Caco-2 (cell line): ENCODE results near the gene RHEX. TPM values are rescaled to one million over a fixed set of nuclear protein-coding genes. Genes with fewer than 3 reads are reported as not detected.

ENCODE experiments used
- BruUV-seq: library from RNA; stranded (reverse); fragments of 400-500 nt; replicated peaks from 2 replicates; lab custom pipeline; 2021; lab: Mats Ljungman, UMichigan
- CTCF ChIA-PET: fragments of 300-600 bp; sonication (Branson Sonifier 250); formaldehyde crosslinking; loops from one replicate; lab custom pipeline; 2022; ENCODE audit warnings: antibody characterized with exemption; lab: Charles Lee
- POLR2A ChIA-PET: fragments of 300-600 bp; sonication (Branson Sonifier 250); formaldehyde crosslinking; loops from one replicate; lab custom pipeline; 2022; ENCODE audit warnings: antibody characterized with exemption; lab: Charles Lee
- DNase-seq, 2 experiments: peaks; one replicate each; pipeline versions ENCODE4 v3.0.0 to v3.0.0-alpha.2; 2020 to 2022
- H3K27me3 ChIP-seq: replicated peaks from 2 replicates; pipeline ENCODE4 v1.6.0; 2011; ENCODE audit warnings: low read length; ENCODE audit not compliant: control insufficient read depth, insufficient read depth
- H3K36me3 ChIP-seq: 2 replicates; pipeline ENCODE4 v1.5.1; 2011; ENCODE audit warnings: low read length; ENCODE audit not compliant: control insufficient read depth, insufficient read depth
- H3K4me1 ChIP-seq: fragments of 250-450 bp; sonication (Bioruptor Pico); 2 replicates; pipeline ENCODE4 v1.5.1; 2020; ENCODE audit warnings: mild to moderate bottlenecking
- H3K4me3 ChIP-seq: 2 replicates; pipeline ENCODE4 v1.5.1; 2011; ENCODE audit warnings: low read depth, mild to moderate bottlenecking, control low read depth, low read length
- H3K9me3 ChIP-seq: fragments of 250-450 bp; sonication (Bioruptor Pico); 2 replicates; pipeline ENCODE4 v1.5.1; 2020; ENCODE audit warnings: mild to moderate bottlenecking, moderate library complexity
- H3K27ac Mint-ChIP-seq: one replicate; pipeline ENCODE4 v1.8.0; 2022; ENCODE audit warnings: mixed read lengths; ENCODE audit not compliant: unreplicated experiment
- H3K27me3 Mint-ChIP-seq: one replicate; pipeline ENCODE4 v1.8.0; 2022; ENCODE audit warnings: mixed read lengths; ENCODE audit not compliant: insufficient read depth, unreplicated experiment
- H3K36me3 Mint-ChIP-seq: one replicate; pipeline ENCODE4 v1.8.0; 2022; ENCODE audit warnings: mild to moderate bottlenecking, mixed read lengths; ENCODE audit not compliant: insufficient read depth, unreplicated experiment
- H3K4me1 Mint-ChIP-seq: one replicate; pipeline ENCODE4 v1.8.0; 2022; ENCODE audit warnings: low read depth, mixed read lengths; ENCODE audit not compliant: unreplicated experiment
- H3K4me3 Mint-ChIP-seq: one replicate; pipeline ENCODE4 v1.8.0; 2022; ENCODE audit warnings: mild to moderate bottlenecking, moderate library complexity, mixed read lengths; ENCODE audit not compliant: unreplicated experiment
- H3K9me3 Mint-ChIP-seq: one replicate; pipeline ENCODE4 v1.8.0; 2022; ENCODE audit warnings: mixed read lengths; ENCODE audit not compliant: unreplicated experiment
- CTCF ChIP-seq, 2 experiments: fragments of 200-600 bp in 1 of 2; IDR thresholded peaks; 1 replicate in 1 of 2; 2 replicates in 1 of 2; pipeline versions ENCODE4 v1.5.1 to v1.8.0; 2011 to 2022; ENCODE audit warnings: antibody characterized with exemption in 1 of 2, control low read depth in 1 of 2, inconsistent platforms in 1 of 2, low read depth in 1 of 2, low read length in 1 of 2, mild to moderate bottlenecking in 1 of 2, moderate library complexity in 1 of 2; ENCODE audit not compliant: insufficient read depth in 1 of 2, severe bottlenecking in 1 of 2, unreplicated experiment in 1 of 2
- intact Hi-C: fragments of 100-400 bp; cut with micrococcal nuclease; formaldehyde crosslinking; loops from one replicate; pipeline ENCODE4 v1.10.0; 2022; ENCODE audit not compliant: unreplicated experiment
- total RNA-seq: library from RNA; stranded (reverse); gene quantifications from 2 replicates; pipeline ENCODE4 v1.2.3, GENCODE V29; 2022

The RHEX gene
- total RNA-seq, 1 experiment from 2014 or later: not detected

GRCh38 chr1:206005234-206005633, 47.7 kb upstream of the RHEX start:
- Histone ChIP-seq H3K27me3 (no peaks in the 10 kb centered on the region), H3K4me3 (no peak overlapping the region), H3K9me3 (no peaks in the 10 kb centered on the region), H3K36me3 (no peaks in the 10 kb centered on the region), H3K4me1 (no peaks in the 10 kb centered on the region)
- no peak for DNase-seq
- CTCF ChIA-PET: no interaction called here
- Mint-ChIP-seq H3K4me3 (no peak overlapping the region), H3K36me3 (no peaks in the 10 kb centered on the region), H3K27me3 (no peaks in the 10 kb centered on the region), H3K27ac (no peak overlapping the region), H3K4me1 (peaks cover 4% of the 10 kb centered on the region), H3K9me3 (peaks cover 13% of the 10 kb centered on the region)
- intact Hi-C loops: no loop called here
- POLR2A ChIA-PET: no interaction called here
- BruUV-seq: no TSS peak
- no peak for TF ChIP-seq CTCF (IDR thresholded peaks at IDR 0.05; ENCODE audit: insufficient read depth in 1 of 2, low read depth in 1 of 2, low read length in 1 of 2, severe bottlenecking in 1 of 2, unreplicated experiment in 1 of 2)

GRCh38 chr1:206005778-206006180, 47.2 kb upstream of the RHEX start:
- ChIA-PET POLR2A (no interaction called here), CTCF (interaction anchor here (0.6 kb wide), 1 partner anchor 62 kb away, joined by 3 read pairs; no protein-coding TSS in a partner anchor)
- no peak for DNase-seq
- TF ChIP-seq CTCF (IDR thresholded peaks at IDR 0.05; ENCODE audit: insufficient read depth in 1 of 2, low read depth in 1 of 2, low read length in 1 of 2, severe bottlenecking in 1 of 2, unreplicated experiment in 1 of 2): no peak
- Histone ChIP-seq H3K27me3 (no peaks in the 10 kb centered on the region), H3K36me3 (no peaks in the 10 kb centered on the region), H3K4me1 (no peaks in the 10 kb centered on the region), H3K9me3 (no peaks in the 10 kb centered on the region), H3K4me3 (no peak overlapping the region)
- Mint-ChIP-seq H3K4me3 (no peak overlapping the region), H3K4me1 (peaks cover 4% of the 10 kb centered on the region), H3K27ac (no peak overlapping the region), H3K27me3 (no peaks in the 10 kb centered on the region), H3K9me3 (peaks cover 13% of the 10 kb centered on the region), H3K36me3 (no peaks in the 10 kb centered on the region)
- BruUV-seq: no TSS peak
- intact Hi-C loops: no loop called here

GRCh38 chr1:206006946-206007345, 46.0 kb upstream of the RHEX start:
- ChIA-PET CTCF (no interaction called here), POLR2A (no interaction called here)
- peaks cover 13% of the 10 kb centered on the region for H3K9me3 Mint-ChIP-seq
- no peak overlapping the region for H3K4me3 ChIP-seq
- intact Hi-C loops: no loop called here
- H3K27ac Mint-ChIP-seq: no peak overlapping the region
- no peaks in the 10 kb centered on the region for H3K27me3 Mint-ChIP-seq
- H3K4me1 Mint-ChIP-seq: peaks cover 4% of the 10 kb centered on the region
- H3K36me3 Mint-ChIP-seq: no peaks in the 10 kb centered on the region
- DNase-seq: no peak
- no peaks in the 10 kb centered on the region for H3K4me1 ChIP-seq
- H3K27me3 ChIP-seq: no peaks in the 10 kb centered on the region
- H3K9me3 ChIP-seq: no peaks in the 10 kb centered on the region
- no peaks in the 10 kb centered on the region for H3K36me3 ChIP-seq
- no peak for TF ChIP-seq CTCF (IDR thresholded peaks at IDR 0.05; ENCODE audit: insufficient read depth in 1 of 2, low read depth in 1 of 2, low read length in 1 of 2, severe bottlenecking in 1 of 2, unreplicated experiment in 1 of 2)
- H3K4me3 Mint-ChIP-seq: no peak overlapping the region
- BruUV-seq: no TSS peak
